HEK293T (cell line): ENCODE data around the gene ILF2.
"Not testable (repeated sequence)": the region's sequence is repeated elsewhere in the genome, so short reads cannot be mapped to it uniquely, and the experiment has no call there.

Source experiments
- CTCF ChIA-PET: fragments of 350-600 bp; formaldehyde crosslinking; extraction: SDS; loops from one replicate; lab custom pipeline; 2021; ENCODE audit warnings: antibody characterized with exemption, inconsistent platforms; lab: Yijun Ruan, JAX
- POLR2A ChIA-PET: fragments of 350-600 bp; formaldehyde crosslinking; extraction: SDS; loops from one replicate; lab custom pipeline; 2020; ENCODE audit warnings: antibody characterized with exemption, inconsistent platforms; lab: Yijun Ruan, JAX
- DNase-seq: peaks from one replicate; pipeline ENCODE4 v3.0.0; 2012; ENCODE audit warnings: mixed read lengths; ENCODE audit errors: extremely low spot score
- ARNT ChIP-seq: fragments of 450-650 bp; IDR thresholded peaks from 2 replicates; pipeline ENCODE4 v1.6.1; 2017; ENCODE audit warnings: mild to moderate bottlenecking
- BHLHE40 ChIP-seq: fragments of 450-650 bp; IDR thresholded peaks from 2 replicates; pipeline ENCODE4 v1.6.1; 2016; ENCODE audit warnings: mild to moderate bottlenecking, moderate library complexity, borderline replicate concordance
- CTBP1 ChIP-seq: fragments of 450-650 bp; IDR thresholded peaks from 2 replicates; pipeline ENCODE4 v1.6.1; 2016; ENCODE audit warnings: borderline replicate concordance
- ELF4 ChIP-seq: fragments of 450-650 bp; IDR thresholded peaks from 2 replicates; pipeline ENCODE4 v1.6.1; 2017; ENCODE audit warnings: antibody characterized with exemption
- FOXA1 ChIP-seq: fragments of 450-650 bp; IDR thresholded peaks from 2 replicates; pipeline ENCODE4 v1.6.1; 2016; ENCODE audit warnings: mild to moderate bottlenecking
- FOXK2 ChIP-seq: fragments of 450-650 bp; IDR thresholded peaks from 2 replicates; pipeline ENCODE4 v1.6.1; 2016; ENCODE audit warnings: mild to moderate bottlenecking
- FOXM1 ChIP-seq: fragments of 450-650 bp; IDR thresholded peaks from 2 replicates; pipeline ENCODE4 v1.6.1; 2017; ENCODE audit warnings: mild to moderate bottlenecking, borderline replicate concordance
- HDGF ChIP-seq: fragments of 450-650 bp; IDR thresholded peaks from 2 replicates; pipeline ENCODE4 v1.6.1; 2017; ENCODE audit warnings: antibody characterized with exemption, borderline replicate concordance
- L3MBTL2 ChIP-seq: fragments of 450-650 bp; conservative IDR thresholded peaks from 2 replicates; pipeline ENCODE4 v1.6.1; 2016; ENCODE audit warnings: mild to moderate bottlenecking
- LEF1 ChIP-seq: fragments of 450-650 bp; IDR thresholded peaks from 2 replicates; pipeline ENCODE4 v1.6.1; 2017; ENCODE audit warnings: mild to moderate bottlenecking, borderline replicate concordance
- NFRKB ChIP-seq: fragments of 450-650 bp; IDR thresholded peaks from 2 replicates; pipeline ENCODE4 v1.6.1; 2016; ENCODE audit warnings: mild to moderate bottlenecking, moderate library complexity
- SP1 ChIP-seq: fragments of 450-650 bp; IDR thresholded peaks from 2 replicates; pipeline ENCODE4 v1.6.1; 2017
- SUZ12 ChIP-seq: fragments of 450-650 bp; IDR thresholded peaks from 2 replicates; pipeline ENCODE4 v1.6.1; 2016; ENCODE audit warnings: mild to moderate bottlenecking
- TARDBP ChIP-seq: fragments of 450-650 bp; IDR thresholded peaks from 2 replicates; pipeline ENCODE4 v1.6.1; 2016
- ZNF384 ChIP-seq: fragments of 450-650 bp; IDR thresholded peaks from 2 replicates; pipeline ENCODE4 v1.6.1; 2016
- TF ChIP-seq, protein P1 (sequence below): fragments of 450-650 bp; IDR thresholded peaks from 2 replicates; pipeline ENCODE4 v1.6.1; 2016

The ILF2 gene

GRCh38 chr1:153670859-153671627 is at the start of gene ILF2:
ILF2 (minus strand) TSS chr1:153670993; CDS start chr1:153670922, 71 bp downstream.
- ChIA-PET POLR2A (interaction anchor here (0.8 to 3.0 kb wide), 7 partner anchors 12 to 113 kb away, joined by 3 to 20 read pairs (median 3); partner anchors contain the start of genes CHTOP, INTS3 and S100A13), CTCF (interaction anchor here (0.7 to 1.8 kb wide), 5 partner anchors 10 to 332 kb away, joined by 3 to 4 read pairs (median 4); no protein-coding TSS in a partner anchor)
- peak; percentile 99 for DNase-seq
- TF ChIP-seq CTBP1 (peak; percentile 9; the same call in 1 of the 2 replicates), ELF4 (peak; percentile 17; the same call in 1 of the 2 replicates), NFRKB (peak; percentile 70), FOXM1 (peak; percentile 64; the same call in 1 of the 2 replicates), SUZ12 (no peak), SP1 (no peak), BHLHE40 (no peak), LEF1 (no peak), ZNF384 (peak; percentile 80), FOXK2 (no peak), HDGF (no peak), L3MBTL2 (peak; percentile 90), TARDBP (peak; percentile 63; the same call in 1 of the 2 replicates), ARNT (no peak; the same call in 1 of the 2 replicates), FOXA1 (no peak)
- TF ChIP-seq, protein P1, sequence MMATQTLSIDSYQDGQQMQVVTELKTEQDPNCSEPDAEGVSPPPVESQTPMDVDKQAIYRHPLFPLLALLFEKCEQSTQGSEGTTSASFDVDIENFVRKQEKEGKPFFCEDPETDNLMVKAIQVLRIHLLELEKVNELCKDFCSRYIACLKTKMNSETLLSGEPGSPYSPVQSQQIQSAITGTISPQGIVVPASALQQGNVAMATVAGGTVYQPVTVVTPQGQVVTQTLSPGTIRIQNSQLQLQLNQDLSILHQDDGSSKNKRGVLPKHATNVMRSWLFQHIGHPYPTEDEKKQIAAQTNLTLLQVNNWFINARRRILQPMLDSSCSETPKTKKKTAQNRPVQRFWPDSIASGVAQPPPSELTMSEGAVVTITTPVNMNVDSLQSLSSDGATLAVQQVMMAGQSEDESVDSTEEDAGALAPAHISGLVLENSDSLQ, result peak; percentile 50; the same call in 1 of the 2 replicates

DNA sequence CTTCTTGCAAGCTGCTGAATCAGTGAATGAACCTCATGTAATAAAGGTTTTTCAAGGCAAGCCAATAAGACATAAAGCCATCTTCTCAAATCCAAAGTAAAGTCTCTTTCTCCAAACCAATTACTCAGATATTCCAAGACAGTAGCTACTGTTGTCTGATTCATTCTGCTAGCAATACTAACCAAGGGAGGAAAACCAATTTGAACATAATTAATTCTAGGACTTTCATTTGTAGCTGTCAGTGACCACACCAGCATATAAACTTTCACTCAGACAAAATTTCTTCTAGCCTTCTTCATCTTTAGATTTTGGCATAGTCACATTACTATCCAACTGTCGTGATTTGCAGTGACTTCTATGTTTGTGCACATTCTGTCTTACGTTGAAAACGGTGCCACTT is 46.5 kb upstream of the ILF2 start:
- TF ChIP-seq, protein P1, result no peak
- TF ChIP-seq ZNF384 (no peak), LEF1 (no peak), ELF4 (no peak)
- ChIA-PET CTCF (no interaction called here), POLR2A (interaction anchor here (1.1 kb wide), 1 partner anchor 10 kb away, joined by 8 read pairs; the partner anchor contains the start of gene INTS3)
- no peak for DNase-seq

DNA sequence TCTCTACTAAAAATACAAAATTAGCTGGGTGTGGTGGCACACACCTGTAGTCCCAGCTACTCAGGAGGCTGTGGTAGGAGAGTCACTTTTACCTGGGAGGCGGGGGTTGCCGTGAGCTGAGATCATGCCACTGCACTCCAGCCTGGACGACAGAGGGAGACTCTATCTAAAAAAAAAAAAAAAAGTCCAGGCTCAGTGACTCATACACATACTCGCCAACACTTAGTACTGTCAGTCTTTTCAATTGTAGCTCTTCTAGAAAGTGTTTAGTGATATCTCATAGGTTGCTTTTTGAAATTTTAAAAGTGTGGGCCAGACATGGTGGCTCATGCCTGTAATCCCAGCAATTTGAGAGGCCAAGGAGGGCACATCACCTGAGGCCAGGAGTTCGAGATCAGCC is 45.4 kb upstream of the ILF2 start:
- DNase-seq, CTCF ChIA-PET: not testable (repeated sequence)
- POLR2A ChIA-PET, result interaction anchor here (1.8 kb wide), 1 partner anchor 11 kb away, joined by 9 read pairs; the partner anchor contains the start of gene INTS3
- TF ChIP-seq ZNF384, result peak; percentile 48; the same call in 1 of the 2 replicates

DNA sequence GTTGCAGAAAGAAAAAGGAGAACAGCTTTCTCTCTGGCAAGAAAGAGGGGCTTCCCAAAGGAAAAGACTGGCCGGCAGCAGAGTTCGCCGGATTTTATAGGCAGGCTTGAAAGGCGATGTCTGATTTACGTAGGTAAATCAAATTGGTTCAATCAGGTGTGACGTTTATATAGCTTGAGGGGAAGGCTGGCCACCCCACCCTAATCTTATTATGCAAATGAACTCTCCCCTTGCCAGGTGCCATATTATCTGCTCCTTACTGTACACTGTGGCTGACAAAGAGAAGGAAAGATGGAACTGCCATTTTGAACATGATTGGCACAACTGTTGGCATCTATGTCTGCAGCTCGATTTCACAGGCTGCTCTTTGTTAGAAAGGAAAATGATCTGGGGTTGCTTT is 40.2 kb upstream of the ILF2 start:
- TF ChIP-seq NFRKB, result no peak
- no peak for TF ChIP-seq HDGF
- TF ChIP-seq LEF1, result no peak
- no peak for TF ChIP-seq FOXK2
- no peak for TF ChIP-seq BHLHE40
- no peak for TF ChIP-seq ARNT
- POLR2A ChIA-PET, result no interaction called here
- no peak for DNase-seq
- CTCF ChIA-PET, result no interaction called here

DNA sequence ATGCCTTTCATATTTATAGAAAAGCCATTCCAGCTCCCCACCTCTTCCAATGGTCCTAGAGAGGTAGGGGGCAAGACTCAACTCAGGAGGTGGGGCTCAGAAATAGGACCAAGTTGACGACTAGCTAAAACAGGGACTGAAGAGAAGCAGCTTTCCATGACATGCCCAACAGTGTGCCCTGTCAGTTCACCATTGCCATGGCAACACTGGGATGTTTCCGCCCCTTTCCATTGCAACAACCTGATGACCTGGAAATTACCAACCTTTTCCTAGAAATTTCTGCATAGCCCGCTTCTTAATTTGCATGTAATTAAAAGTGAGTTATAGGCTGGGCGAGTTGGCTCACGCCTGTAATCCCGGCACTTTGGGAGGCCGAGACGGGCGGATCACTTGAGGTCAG is 34.7 kb upstream of the ILF2 start:
- ChIA-PET CTCF (interaction anchor here (0.6 kb wide), 1 partner anchor 91 kb away, joined by 3 read pairs; no protein-coding TSS in a partner anchor), POLR2A (interaction anchor here (1.8 kb wide), 1 partner anchor 23 kb away, joined by 7 read pairs; the partner anchor contains the start of gene INTS3)
- DNase-seq, result no peak
- TF ChIP-seq, protein P1, result 0 out of 2 replicates have a peak, but pooled peaks have one; percentile 47
- no peak for TF ChIP-seq ELF4
- no peak for TF ChIP-seq SUZ12
- TF ChIP-seq FOXA1, result no peak
- no peak for TF ChIP-seq TARDBP

DNA sequence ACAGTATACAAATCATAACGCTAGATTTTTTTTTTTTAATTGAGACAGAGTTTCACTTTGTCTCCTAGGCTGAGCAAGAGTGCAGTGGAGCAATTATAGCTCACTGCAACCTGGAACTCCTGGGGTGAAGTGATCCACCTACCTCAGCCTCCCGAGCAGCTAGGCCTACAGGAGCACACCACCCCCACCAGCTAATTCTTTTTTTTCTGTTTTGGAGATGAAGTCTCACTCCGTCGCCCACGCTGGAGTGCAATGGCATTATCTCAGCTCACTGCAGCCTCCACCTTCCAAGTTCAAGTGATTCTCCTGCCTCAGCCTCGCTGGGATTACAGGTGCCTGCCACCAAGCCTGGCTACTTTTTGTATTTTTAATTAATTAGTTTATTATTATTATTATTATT is 29.0 kb upstream of the ILF2 start:
- CTCF ChIA-PET, result interaction anchor here (0.7 kb wide), 1 partner anchor 20 kb away, joined by 9 read pairs; no protein-coding TSS in a partner anchor
- POLR2A ChIA-PET, result interaction anchor here (1.6 to 3.5 kb wide), 2 partner anchors 11 to 29 kb away, joined by 4 to 24 read pairs; partner anchors contain the start of gene INTS3
- DNase-seq, result no peak
- TF ChIP-seq SP1 (no peak), LEF1 (no peak), NFRKB (no peak), FOXM1 (no peak), BHLHE40 (no peak), ZNF384 (no peak), FOXA1 (no peak), SUZ12 (no peak), HDGF (no peak), FOXK2 (no peak), ELF4 (no peak), TARDBP (no peak), L3MBTL2 (no peak), CTBP1 (no peak), ARNT (no peak)
- TF ChIP-seq, protein P1, result no peak
